Bronchial epithelial cell (primary cell): ENCODE results near the gene IL18RAP. TPM values are rescaled to one million over a fixed set of nuclear protein-coding genes. Genes with fewer than 3 reads are reported as not detected.

ENCODE experiments used
- DNase-seq: peaks from one replicate; pipeline ENCODE4 v3.0.0-alpha.2; 2010; ENCODE audit warnings: low read depth
- FAIRE-seq: peaks from 2 replicates; lab custom pipeline; 2011; peaks lifted over from hg19 to GRCh38; lab: Jason Lieb, UNC
- H3K27me3 ChIP-seq: 2 replicates; pipeline ENCODE4 v1.5.1; 2011; ENCODE audit warnings: low read length; ENCODE audit not compliant: control insufficient read depth, insufficient read depth
- H3K36me3 ChIP-seq: 2 replicates; pipeline ENCODE4 v1.5.1; 2011; ENCODE audit warnings: low read length; ENCODE audit not compliant: control insufficient read depth, insufficient read depth
- H3K4me3 ChIP-seq: 2 replicates; pipeline ENCODE4 v1.5.1; 2011; ENCODE audit warnings: mild to moderate bottlenecking, low read depth, low read length, control low read depth
- total RNA-seq: library from RNA; depleted of rRNA; stranded (reverse); fragments of >200 nt; gene quantifications from 2 replicates; pipeline ENCODE4 v1.2.1, GENCODE V29; 2014
- TF ChIP-seq, protein P1 (sequence below): IDR thresholded peaks from 2 replicates; pipeline ENCODE4 v1.5.1; 2011; ENCODE audit warnings: mild to moderate bottlenecking, moderate library complexity, low read length, control low read depth, inconsistent platforms; ENCODE audit not compliant: insufficient read depth, severe bottlenecking

IL18RAP gene
- total RNA-seq, 1 donor from 2014 or later = not detected

DNA sequence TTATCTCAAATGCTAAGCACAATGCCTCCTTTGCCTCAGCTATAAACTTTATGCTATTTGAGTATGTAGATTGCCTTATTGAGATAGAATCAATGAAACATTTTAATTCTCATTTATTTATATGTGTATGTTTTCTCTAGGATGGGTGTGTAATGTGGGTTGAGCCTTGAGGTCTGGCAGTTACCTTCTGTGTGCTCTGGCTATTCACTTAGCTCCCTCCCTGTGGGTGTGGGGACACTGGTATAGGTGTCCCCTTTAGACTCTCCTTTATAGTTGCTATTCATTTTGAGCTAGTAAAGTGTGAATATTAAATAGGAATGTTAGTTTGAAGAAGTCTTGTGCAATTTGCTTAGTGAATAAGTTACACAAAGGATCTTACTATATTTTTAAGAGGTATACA, 51.8 kb downstream of the IL18RAP start:
- FAIRE-seq (no peak), DNase-seq (no peak)
- TF ChIP-seq, protein P1, sequence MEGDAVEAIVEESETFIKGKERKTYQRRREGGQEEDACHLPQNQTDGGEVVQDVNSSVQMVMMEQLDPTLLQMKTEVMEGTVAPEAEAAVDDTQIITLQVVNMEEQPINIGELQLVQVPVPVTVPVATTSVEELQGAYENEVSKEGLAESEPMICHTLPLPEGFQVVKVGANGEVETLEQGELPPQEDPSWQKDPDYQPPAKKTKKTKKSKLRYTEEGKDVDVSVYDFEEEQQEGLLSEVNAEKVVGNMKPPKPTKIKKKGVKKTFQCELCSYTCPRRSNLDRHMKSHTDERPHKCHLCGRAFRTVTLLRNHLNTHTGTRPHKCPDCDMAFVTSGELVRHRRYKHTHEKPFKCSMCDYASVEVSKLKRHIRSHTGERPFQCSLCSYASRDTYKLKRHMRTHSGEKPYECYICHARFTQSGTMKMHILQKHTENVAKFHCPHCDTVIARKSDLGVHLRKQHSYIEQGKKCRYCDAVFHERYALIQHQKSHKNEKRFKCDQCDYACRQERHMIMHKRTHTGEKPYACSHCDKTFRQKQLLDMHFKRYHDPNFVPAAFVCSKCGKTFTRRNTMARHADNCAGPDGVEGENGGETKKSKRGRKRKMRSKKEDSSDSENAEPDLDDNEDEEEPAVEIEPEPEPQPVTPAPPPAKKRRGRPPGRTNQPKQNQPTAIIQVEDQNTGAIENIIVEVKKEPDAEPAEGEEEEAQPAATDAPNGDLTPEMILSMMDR = no peak
- H3K27me3 ChIP-seq = no peaks in the 10 kb centered on the region
- no peaks in the 10 kb centered on the region for H3K36me3 ChIP-seq
- no peak overlapping the region for H3K4me3 ChIP-seq

DNA sequence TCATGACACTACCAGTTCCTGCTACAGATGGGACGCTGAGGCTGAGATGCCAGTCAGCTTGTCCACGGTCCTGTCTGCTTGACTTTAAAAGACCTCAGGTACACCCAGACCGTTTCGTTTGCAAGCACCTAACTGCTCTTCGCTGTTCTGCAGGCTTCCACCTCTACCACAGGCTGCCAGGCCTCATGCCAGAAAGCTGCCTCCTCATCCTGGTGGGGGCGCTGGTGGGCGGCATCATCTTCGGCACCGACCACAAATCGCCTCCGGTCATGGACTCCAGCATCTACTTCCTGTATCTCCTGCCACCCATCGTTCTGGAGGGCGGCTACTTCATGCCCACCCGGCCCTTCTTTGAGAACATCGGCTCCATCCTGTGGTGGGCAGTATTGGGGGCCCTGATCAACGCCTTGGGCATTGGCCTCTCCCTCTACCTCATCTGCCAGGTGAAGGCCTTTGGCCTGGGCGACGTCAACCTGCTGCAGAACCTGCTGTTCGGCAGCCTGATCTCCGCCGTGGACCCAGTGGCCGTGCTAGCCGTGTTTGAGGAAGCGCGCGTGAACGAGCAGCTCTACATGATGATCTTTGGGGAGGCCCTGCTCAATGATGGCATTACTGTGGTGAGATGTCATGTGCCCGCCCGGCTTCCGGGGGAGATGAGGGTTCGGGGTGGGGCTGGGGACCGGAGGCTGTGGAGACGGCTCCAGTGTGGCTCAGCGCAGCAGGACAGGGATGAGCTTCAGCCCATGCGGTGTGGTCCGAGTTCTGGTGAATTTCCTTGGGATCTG, 55.9 kb downstream of the IL18RAP start:
- FAIRE-seq = no peak
- TF ChIP-seq, protein P1 = no peak
- Histone ChIP-seq H3K4me3 (no peak overlapping the region), H3K27me3 (no peaks in the 10 kb centered on the region), H3K36me3 (no peaks in the 10 kb centered on the region)
- DNase-seq = no peak

DNA sequence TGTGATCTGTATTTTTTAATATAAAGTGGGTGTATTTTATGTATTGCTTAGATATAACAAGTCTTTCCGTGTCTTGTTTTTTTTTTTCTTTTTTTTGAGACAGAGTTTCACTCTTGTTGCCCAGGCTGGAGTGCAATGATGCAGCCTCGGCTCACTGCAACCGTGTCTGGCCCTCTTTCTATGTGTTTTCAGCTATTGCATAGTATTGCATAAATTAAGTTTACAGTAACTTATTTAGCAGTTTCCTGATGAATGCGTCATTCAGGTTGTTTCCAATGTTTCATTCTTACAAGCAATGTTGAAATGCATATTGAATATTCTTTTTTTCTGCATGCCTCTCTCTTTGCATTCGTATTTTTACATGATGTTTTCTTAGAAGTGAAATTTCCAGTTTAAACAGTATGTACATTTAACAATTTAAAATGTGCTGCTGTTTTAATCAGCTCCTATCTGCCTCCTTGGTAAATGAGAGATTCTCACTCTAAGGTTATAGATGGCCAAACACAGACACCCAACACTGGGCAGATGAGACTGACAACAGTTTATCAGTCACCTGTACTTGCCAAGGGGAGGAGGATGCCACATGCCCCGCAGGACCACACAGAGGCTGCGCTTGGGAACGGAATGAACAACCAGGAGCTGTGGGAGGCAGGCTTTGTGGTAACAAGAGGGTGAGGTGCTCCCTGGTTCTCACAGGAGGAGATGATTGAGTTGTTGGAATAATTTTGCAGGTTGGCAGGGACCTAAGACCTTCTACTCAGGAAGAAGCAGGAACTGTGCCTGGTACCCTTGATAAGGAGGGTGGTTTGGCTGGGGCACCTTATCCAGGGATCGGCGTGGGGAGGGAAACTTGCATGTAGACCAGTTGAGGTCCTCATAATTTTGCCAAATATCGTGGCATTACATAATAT, 57.6 kb downstream of the IL18RAP start:
- TF ChIP-seq, protein P1 = no peak
- FAIRE-seq = peak; percentile 7
- Histone ChIP-seq H3K36me3 (no peaks in the 10 kb centered on the region), H3K27me3 (no peaks in the 10 kb centered on the region), H3K4me3 (no peak overlapping the region)
- DNase-seq = no peak

DNA sequence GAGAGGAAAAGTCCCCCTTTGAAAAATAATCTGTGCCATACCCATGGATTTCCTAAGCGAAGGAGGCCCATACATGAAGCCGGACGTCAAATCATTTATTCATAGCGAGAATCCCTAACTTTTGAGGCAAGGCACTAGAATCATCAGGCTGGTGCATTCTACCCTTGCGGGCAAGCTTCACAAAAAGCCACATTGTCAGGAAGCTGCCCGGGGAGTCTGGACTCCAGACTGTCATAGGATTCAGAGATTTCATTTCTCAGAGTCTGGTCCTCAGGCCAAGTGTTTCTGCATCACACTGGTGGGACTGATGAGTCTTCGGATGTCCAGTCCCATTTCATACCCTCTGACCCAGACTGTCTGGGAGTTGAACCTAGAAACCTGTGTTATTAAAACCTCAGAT, 59.0 kb downstream of the IL18RAP start:
- H3K27me3 ChIP-seq = no peaks in the 10 kb centered on the region
- FAIRE-seq = no peak
- H3K4me3 ChIP-seq = no peak overlapping the region
- no peaks in the 10 kb centered on the region for H3K36me3 ChIP-seq
- no peak for DNase-seq
- TF ChIP-seq, protein P1 = no peak

DNA sequence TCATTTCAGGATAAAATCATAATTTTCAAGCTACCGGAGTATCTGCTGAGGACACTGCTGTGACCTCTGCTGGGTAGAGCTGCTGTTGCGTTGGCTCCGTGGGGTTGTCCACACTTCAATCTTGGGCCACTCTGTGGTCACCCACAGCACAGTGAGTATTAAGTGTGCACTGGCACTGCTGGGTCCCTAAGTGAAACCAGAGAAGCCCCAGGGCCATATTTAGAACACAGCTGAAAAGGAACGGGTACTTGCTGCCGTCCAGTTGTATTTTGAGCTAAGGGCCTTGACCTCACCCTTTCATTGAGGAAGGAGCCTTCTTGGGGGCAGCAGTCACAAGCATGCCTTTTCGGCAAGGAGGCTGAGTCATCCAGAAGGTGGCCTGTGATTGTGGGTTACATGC, 60.1 kb downstream of the IL18RAP start:
- no peak for DNase-seq
- TF ChIP-seq, protein P1 = no peak
- H3K36me3 ChIP-seq = no peaks in the 10 kb centered on the region
- H3K4me3 ChIP-seq = no peak overlapping the region
- H3K27me3 ChIP-seq = no peaks in the 10 kb centered on the region
- no peak for FAIRE-seq
